ENCODE data around the gene GPSM1.
"Not testable (repeated sequence)": the region's sequence is repeated elsewhere in the genome, so short reads cannot be mapped to it uniquely, and the experiment has no call there.

The GPSM1 gene

DNA sequence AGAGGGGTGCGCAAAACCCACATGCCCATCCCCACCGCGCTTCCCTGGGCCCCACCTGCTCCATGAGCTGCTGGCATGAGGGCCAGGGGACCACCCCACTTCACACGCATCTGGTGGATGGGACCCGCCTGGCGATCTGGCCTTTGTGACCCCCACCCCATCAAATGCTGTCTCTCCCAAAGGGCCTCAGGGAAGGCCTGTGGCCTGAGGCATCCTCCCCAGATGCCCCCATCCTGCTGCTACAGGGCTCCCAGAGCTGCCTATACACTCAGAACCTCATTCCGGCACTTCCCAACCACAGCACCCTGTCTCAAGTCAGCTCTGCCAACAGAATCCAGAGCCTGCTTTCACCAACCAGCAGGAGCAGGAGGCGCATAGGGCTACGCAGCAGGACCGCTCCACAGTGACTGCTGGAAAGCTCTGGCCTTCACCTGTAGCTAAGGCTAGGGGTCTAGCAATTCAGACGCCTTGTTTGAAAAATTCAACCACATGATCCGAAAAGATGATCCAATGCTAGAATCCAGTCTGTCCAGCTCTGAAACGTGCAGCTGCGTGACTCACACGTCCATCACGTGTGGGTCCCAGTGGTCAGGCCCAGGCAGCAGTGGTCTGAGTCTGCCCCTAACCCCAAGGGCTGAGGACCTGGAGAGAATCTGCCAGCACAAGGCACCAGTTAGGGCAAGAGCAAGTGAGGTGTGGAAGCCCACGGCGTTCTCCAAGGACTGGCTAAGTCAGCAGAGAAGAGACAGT is 74.0 kb downstream of the GPSM1 start:
- no peak for DNase-seq

DNA sequence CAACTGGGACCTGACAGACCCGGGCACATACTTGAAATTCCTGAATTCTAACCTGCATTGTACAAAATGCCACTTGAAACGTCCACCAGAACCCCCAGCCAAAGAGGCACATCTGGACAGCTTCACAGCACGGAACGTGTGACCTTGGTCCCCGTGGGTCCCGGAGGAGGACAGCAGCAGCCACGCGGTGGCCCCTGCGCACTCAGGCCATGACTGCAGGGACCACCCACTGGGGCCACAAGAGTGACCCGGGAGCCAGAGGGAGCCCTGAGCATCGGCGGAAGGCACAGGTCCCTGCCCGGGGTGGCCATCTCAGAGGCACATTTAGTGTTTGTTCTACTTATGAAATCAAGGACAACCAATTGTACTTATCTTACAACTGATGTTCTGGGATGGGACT is 74.7 kb downstream of the GPSM1 start:
- DNase-seq: no peak

DNA sequence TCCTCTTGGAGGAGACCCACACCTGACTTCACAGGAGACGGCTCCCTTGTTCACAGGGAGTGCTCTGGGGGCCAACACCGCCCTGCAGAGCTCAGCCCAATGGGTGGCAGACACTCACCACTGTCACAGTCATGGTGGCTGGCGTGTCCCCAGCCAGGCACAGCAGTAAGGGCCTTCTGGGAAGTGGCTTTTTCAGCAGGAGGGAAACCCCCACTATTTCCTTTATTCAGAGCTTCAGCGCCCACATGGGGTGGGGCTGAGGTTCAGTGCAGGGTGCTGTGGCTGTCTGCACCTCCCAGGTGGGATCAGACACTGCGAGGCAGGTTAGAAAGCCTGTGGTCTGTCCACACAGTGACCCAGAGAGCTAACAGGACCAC is 76.2 kb downstream of the GPSM1 start:
- no peak for DNase-seq

DNA sequence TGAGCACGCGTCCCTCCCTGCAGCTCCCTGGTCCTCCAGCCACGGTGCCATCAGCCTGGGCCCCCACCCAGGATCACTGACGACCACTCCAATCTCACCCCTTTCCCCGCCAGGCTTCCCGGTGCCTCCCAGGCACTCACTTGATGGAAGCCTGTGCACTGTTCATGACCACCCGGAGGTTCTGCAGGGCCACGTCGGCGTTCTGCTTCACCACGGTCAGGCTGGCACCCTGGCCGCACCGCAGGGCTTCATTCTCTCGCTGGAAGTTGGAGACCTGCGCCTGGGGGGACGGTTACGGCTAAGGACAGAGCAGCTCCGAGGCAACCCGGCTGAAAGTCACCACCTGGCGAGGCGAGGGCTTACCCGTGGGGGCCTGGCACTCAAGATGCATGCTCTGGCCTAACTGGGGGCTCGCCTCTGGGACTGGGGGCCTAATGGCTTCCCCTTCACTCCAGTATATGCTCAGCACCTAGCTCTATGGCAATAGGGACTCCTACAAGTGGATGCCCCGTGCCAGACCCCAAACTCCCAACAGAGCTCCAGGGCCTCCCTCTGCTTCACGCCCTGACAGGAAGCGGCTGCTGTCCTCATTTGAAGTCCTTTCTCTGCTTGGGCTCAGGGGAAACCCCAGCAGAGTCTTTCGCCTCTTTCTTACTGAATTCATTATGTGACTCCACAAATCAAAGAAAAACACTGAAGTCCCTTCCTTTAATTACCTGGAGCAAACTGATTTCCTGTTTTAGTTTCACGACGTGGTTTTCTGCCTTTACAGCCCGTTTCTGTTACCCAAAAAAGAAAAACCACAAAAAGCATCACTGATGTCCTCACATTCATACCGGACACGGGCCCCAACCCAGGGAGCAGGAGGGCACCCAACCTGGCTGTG is 76.8 kb downstream of the GPSM1 start:
- no peak for DNase-seq

DNA sequence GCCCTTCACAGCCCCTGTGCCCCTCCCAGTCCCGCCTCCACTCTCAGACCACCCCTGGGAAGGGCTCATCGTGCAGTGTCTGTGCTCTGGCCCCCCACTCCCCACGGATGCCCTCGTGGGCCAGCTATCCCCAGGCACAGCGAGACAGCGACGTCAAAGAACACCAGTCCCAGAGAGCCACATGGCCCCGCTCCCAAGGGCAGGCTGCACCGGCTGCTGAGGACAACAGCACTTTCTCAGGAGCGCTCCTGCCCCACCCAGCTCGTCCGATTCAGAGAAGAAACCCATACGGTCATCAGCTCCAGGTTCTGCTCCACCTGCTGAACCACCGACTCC is 77.4 kb downstream of the GPSM1 start:
- DNase-seq: no peak

DNA sequence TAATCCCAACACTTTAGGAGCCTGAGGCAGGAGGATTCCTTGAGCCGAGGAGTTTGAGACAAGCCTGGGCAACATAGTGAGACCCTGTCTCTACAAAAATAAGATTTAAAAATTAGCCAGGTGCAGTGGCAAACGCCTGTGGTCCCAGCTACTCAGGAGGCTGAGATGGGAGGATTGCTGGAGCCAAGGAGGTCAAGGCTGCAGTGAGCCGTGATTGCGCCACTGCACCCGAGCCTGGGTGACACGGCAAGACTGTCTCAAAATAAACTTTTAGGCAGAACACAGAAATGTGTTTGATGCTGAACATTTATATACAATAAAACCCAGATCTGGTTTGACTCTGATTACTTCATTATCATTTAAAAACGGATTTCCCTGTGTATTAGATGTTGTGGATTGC is 78.1 kb downstream of the GPSM1 start:
- no peak for DNase-seq

DNA sequence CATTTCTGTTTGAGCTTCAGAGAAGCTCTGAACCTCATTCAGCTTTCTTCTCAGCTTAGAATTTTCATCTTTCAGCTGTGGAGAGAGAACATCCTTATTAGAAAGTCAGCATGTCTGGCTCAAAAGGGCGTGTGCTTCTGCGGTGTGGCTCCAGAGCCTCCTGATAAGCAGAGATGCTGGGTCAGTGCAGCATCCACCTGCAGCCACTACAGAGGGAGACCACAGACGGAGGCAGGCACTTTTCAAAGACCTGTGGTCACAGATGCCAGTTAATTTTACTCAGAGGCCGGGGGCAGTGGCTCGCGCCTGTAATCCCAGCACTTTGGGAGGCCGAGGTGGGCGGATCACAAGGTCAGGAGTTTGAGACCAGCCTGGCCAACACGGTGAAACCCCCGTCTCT is 78.6 kb downstream of the GPSM1 start:
- not testable (repeated sequence) for DNase-seq

DNA sequence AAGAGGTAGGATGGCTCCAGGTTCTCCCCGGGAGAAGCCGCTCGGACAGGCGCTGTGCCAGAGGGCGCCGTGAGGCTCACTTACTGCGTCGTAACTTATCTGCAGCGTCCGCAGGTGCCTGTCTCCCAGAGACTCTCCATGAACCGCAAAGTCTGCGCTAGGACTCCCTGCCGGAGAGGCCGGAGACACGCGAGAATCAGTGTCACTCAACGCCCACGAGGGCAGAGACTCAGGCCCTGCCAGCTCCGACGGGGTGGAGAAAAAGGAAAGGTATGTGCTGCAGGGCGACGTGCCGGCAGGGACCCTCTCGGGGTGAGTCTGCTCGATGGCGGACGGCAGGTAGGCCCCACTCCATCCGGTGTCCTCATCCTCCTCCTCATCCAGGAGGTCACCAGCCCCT is 79.7 kb downstream of the GPSM1 start:
- DNase-seq: not testable (repeated sequence)

DNA sequence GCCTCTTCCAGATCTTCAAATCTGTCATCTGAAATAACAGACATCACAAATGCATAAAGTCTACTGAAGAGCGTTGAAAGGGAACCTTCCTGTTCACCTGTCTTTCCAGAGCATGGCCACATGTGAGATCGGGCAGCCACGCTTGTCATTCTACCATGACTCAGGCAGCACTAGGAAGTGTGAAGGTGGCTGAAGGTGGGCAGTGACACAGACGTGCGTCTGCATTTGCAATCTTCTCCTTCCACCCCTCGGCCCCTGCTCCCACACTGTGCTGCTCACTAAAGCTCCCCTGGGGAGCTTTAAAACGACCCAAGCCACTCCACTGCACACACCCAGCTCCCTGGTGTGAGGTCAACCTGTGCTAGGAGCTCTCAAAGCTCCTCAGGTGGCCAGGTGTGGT is 80.6 kb downstream of the GPSM1 start:
- DNase-seq: no peak

Measured in 8988T (cell line).